Measurements from ENCODE around the gene KNDC1.
"Not testable (repeated sequence)": the region's sequence is repeated elsewhere in the genome, so short reads cannot be mapped to it uniquely, and the experiment has no call there.

Gene KNDC1

DNA sequence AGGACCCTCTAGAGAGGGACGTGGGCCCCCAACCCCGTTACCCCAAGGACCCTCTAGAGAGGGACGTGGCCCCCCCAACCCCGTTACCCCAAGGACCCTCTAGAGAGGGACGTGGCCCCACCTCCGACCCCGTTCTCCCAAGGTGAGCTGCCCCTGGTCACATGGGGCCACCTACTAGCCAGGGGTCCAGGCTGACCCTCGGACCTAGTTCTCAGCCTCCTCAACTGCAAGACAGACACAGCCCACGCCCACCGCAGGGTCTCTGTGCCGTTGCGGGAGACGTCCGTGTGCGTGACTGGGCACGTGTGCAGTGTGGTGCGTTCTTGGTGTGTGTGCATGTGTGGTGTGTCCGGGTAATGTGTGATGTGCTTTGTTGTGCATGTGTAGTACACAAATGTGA lies 48.4 kb downstream of the KNDC1 start:
- no peak for DNase-seq

DNA sequence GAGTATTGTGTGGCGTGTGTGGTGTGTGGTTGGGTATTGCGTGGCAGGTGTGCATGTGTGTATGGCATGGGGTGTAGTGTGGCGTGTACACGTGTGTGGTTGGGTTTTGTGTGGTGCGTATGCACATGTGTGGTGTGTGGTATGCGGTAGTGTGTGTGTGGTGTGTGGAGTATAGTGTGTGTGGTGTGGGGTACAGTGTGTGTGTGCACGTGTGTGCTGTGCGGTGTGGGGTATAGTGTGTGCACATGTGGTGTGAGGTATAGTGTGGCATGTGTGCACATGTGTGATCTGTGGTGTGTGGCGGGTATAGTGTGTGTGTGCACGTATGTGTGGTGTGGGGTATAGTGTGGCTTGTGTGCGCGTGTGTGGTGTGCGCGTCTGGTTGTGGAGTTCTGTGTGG lies 49.1 kb downstream of the KNDC1 start:
- no peak for DNase-seq

DNA sequence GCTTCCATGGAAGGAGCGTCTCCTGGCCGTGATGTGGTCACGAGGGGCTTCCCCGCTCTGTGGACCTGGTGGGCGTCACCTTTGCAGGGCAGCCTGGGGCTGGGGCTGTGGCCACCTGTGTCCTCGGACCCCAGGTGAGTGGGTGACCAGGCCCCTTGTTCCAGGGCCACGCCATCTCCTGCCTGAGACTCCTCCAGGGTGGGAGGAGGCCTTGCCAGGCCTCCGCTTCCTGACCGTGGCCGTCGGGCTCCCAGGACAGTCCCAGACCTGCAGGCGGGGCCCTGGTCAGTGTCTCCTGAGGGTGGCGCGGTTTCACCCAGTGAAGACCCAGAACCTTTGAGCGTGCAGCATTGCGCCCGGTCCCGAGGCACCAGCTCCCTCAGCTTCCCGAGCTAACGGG lies 49.6 kb downstream of the KNDC1 start:
- DNase-seq: no peak

DNA sequence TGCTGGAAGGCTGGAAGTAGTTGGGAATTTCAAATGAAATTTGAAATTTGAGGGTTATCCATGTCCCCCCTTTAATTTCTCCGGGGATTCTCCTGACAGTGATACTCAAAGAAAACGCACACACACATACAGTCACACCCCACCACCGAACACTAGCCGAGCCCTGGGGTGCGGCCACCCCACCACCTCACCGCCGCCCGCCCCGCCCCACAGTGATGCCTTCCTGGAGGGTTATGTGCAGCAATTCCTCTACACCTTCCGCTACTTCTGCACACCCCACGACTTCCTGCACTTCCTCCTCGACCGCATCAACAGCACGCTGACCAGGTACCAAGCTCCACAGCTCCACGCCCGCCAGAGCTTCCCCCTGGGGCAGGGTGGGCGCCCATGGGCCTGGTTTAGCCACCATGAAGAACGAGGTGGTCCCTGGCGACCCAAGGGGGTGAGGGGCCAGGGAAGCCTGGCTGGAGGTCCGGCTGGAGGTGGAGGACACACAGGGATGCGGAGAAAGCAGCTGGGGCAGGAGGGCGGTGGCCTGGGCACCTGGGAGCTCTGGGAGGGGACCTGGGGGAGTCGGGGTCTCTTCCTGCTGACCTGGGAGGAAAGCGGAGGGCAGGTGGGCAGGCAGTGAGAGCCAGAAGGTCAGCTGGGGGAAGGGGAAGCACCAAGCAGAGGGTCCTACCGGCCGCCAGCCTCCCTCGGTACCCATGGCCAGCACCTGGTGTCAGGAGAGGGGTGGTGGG lies 50.5 kb downstream of the KNDC1 start:
- DNase-seq: no peak

DNA sequence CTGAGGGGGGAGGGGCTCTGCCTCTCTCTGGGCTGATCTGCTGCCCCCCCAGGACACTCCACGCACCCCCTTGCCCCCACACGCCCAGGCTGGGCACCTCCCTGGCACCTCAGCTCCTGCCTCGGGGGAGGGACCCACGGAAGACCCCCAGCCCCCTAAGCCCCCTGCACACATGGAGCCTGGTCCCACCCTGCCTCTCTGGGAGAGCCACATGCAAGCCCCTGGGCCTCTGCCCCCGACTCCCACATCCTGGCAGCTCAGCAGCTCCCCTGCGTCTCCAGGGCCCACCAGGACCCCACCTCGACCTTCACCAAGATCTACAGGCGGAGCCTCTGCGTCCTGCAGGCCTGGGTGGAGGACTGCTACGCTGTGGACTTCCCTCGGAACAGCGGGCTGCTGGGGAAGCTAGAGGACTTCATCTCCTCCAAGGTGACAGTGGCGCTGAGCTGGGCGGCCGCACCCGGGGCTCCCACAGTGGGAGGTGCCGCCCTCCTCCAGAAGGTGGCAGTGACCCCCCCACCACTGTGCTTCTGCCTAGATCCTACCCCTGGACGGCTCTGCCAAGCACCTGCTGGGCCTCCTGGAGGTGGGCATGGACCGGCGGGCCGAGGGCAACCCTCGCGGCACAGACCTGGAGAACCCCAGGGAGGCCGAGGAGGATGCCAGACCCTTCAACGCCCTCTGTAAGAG lies 51.3 kb downstream of the KNDC1 start:
- no peak for DNase-seq

DNA sequence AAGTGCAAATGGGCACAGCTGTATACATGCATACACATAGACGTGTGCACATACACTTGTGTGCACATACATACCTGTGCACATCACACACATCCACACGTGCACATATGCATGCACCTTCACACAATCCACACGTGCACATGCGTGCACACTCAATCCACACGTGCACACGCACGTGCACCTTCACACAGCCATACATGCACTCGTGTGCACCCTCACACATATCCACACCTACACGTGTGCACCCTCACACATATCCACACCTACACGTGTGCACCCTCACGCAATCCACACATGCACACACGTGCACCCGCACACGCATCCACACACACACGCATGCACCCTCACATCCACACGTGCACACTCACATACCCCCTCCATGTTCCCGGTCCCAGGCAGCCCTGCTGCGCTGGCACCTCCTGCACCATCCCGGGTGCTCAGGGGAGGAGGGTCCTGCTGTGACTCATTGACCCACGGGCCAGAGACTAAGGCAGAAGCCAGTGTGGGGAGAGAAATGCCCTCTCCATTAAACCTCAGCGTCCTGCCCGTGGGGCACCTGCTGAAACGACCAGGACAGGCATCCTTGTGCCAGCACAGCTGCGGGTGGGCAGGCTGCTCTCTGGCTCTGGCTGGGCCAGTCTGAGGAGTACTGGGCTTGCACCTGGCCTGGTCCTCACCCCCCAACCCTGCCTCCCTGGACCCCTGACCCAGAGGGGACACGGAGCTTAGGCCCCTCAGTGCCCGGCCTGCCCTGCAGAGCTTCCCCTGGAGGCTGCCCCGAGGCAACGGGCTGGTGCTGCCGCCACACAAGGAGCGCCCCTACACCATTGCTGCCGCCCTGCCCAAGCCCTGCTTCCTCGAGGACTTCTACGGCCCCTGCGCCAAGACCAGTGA lies 52.2 kb downstream of the KNDC1 start:
- no peak for DNase-seq

DNA sequence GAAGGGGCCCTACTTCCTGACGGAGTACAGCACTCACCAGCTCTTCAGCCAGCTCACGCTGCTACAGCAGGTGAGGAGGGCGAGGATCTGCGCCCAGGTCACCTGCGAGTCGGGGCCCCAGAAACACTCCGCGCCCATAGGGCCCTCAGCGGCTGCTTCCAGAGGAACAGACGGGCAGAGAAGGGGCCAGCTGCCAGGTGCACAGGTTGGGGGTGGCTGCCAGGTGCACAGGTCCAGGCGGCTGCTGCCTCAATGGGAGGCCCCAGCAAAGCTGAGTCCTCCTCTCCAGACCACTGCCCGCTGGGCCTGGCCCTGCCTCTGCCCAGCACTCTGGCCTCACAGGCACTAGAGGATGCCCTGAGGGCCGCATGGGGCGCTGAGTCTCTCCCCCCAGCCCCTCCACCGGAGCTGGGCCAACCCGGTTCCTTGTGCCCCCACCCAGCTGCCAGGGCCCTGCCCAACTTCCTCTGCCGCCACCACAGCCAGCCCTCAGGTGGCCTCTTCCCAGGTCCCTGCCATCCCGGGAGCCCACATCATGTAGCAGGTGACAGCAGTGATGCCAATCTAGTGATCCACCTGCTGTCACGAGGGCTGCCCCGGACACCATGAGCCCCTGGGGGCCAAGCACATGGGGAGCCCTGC lies 53.0 kb downstream of the KNDC1 start:
- no peak for DNase-seq

DNA sequence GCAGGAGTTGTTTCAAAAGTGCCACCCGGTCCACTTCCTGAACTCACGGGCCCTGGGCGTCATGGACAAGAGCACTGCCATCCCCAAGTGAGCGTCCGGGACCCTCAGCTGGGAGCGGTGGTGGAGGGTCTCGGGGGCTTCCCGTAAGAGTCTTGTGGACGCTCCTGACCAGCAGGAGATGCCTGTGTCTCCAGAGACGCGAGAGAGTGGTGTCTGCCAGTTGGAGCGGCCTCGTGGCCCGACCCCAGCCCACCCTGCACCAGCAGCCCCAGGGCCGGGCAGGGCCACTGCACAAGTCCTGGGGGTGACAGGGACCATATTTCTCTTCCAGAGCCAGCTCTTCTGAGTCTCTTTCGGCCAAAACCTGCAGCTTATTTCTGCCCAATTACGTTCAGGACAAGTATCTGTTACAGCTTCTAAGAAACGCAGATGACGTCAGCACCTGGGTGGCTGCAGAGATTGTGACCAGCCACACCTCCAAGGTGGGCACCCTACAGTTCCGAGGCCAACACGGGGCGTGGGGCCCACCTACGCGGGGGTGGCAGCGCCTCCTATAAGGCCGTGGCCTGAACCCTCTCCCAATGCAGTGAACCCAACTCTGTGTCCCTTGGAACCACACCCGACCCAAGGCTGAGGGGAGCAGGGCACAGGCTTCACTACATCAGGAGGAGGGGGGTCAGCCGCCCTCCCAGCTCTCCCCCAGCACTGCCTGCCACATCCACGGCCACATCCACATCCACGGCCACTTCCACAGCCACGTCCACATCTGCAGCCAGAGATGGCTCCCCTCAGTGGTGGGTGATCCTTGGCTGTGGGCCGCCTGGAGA lies 53.8 kb downstream of the KNDC1 start:
- no peak for DNase-seq

DNA sequence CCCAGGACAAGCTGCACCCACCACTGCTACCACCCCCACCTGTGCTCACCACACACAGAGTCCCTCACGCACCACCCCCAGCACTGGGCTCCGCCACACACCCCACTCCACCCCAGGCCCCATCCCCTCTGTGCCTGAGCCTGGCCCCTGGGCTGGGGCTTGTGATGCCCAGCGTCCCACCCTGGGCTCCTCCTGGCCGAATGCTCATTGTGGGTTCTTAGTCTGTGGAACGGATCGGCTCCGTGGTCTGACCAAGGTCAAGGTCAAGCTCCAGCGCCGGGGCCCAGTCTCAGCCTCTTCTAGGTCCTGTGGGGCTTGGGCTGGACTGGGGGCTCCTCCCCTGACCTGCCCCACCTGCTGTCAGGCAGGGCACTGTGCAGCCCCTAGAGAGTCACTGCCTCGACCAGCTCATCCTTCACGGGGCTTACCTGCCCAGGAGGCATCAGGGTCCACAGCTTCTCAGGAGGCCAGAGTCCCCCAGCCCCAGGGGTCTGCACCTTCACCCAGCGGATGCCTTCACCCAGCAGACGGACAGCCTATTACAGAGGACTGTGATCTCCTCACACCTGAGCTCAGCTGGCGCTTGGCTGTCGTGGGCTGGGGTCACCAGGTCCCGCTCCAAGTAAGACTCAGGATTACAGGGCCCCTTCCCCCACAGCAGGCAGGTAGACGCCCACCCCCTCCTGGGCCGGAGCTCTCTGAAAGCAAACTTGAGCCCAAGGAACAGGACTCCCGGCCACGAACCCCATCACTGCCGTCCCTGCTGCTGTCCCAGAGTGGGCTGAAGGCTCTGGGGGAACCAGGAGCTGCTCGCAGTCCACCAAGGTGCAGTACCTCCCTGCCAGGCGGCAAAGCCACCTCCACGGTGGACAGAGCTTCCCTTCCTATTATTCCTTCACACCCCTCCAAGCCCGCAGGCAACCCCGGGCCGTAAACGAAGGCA lies 54.7 kb downstream of the KNDC1 start:
- DNase-seq: no peak

DNA sequence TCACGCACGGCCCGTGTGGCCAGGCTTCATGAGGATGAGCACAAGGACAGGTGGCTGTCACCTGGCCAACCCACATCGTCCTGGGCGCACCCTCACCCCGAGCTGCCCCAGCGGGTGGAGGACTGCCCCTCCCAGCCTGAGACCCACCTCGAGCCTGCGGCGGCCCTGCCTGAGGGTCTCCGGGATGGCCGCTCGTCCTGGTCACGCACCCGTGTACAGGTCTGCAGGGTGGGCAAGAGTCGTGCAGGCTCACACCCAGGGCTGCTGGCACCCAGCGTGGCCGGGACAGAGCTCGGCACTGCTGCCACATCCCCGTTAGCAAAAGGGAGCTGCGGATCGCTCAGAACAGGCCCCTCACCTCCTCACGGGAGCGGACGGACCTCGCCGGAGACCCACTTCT lies 55.6 kb downstream of the KNDC1 start:
- DNase-seq: no peak

DNA sequence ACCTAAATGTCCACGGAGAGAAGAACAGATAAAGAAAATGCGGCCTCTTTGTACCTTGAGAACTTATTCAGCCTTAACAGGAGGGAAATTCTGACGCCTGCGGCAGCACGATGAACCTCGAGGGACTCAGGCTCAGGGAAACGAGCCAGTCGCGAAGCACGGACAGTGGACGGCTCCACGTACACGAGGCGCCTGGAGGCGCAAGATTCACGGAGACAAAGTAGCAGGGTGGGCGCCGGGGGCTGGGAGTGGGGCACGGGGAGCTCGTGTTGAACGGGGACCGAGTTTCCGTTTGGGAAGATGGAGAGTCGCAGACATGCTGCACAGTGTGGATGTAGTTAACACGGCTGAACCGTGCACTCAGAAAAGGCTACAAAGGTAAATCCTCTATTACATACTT lies 56.8 kb downstream of the KNDC1 start:
- no peak for DNase-seq

DNA sequence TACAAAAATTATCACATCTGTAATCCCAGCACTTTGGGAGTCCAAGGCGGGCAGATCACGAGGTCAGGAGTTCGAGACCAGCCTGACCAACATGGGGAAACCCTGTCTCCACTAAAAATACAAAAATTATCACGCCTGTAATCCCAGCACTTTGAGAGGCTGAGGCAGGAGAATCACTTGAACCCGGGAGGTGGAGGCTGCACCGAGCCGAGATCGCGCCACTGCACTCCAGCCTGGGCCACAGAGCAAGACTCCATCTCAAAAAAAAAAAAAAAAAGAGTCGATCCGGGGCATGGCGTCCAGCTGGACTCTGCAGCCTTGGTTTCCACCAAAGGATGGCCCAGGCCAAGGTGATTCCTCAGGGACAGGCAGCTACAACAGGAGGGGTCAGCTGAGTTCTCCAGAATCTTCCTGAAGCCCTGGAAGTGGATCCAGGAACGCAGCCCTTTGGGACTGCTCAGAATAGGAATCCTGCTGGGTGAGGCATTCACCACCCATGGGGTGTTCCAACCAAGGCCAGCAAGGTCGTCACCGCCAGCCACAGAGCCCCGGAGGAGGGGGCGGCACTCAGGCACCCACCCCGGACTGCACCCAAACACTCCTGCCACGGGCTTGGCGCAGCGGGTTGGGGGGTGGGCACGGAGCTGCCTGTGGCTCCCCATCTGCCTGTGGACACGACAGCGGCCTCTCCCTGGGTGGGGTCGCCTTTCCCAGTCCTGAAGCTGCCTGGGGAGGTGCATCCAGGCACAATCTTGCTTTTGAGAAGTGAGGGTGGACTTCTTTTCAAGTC lies 58.0 kb downstream of the KNDC1 start:
- no peak for DNase-seq

DNA sequence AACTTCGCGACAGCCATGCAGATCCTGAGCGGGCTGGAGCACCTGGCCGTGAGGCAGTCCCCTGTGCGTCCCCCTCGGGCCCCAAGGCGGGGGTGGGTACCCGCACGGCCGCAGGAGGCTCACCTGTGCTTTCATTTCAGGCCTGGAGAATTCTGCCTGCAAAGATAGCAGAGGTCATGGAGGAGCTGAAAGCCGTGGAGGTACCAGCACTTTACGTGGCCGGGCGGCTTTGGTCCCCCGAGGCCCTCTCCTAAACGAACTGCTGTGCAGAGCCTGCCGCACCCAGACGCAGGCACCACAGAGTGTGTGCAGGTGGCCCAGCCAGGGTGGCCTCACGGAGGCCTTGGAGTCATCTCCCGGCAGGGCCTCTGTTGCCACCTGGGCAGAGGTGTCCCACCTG lies 58.9 kb downstream of the KNDC1 start:
- DNase-seq: no peak

DNA sequence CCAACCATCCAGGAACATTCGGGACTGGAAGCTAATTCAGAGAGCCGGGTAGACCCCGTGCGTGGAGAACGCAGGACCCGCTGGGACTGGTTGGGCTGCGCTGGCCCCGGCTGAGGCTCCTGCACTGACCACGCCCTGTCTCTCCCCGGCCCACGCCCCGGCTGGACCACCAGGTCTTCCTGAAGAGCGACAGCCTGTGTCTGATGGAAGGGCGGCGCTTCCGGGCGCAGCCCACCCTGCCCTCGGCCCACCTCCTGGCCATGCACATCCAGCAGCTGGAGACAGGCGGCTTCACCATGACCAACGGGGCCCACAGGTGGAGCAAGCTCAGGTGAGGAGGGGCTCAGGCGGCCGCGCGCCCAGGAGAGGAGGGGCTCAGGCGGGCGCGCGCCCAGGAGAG lies 59.8 kb downstream of the KNDC1 start:
- DNase-seq: no peak

DNA sequence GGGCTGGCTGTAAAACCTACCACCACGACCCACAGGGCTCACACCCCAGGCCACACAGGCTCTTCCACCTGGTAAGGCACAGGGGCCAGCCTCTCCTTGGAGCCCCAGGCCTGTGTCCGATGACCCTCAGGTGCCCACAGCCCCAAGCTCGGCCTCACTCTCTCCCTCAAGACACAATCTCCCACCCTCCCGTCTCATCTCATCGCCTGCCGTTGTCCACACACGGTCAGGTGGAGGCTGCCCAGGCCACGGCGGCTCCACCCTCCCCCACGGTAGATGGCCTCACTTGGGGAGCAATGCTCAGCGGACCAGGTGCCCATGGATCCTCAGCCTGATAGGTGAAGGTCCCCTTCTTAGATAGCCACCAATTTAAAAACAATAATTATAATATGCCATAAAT lies 61.3 kb downstream of the KNDC1 start:
- DNase-seq: no peak

DNA sequence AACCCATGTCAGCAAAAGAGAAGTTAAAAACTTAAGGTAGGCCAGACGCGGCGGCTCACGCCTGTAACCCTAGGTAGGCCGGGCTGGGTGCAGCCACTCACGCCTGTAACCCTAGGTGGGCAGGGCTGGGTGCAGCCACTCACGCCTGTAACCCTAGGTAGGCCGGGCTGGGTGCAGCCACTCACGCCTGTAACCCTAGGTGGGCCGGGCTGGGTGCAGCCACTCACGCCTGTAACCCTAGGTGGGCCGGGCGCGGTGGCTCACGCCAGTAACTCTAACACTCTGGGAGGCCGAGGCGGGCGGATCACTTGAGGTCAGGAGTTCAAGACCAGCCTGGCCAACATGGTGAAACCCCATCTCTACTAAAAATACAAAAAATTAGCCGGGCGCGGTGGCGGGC lies 61.7 kb downstream of the KNDC1 start:
- DNase-seq: not testable (repeated sequence)

DNA sequence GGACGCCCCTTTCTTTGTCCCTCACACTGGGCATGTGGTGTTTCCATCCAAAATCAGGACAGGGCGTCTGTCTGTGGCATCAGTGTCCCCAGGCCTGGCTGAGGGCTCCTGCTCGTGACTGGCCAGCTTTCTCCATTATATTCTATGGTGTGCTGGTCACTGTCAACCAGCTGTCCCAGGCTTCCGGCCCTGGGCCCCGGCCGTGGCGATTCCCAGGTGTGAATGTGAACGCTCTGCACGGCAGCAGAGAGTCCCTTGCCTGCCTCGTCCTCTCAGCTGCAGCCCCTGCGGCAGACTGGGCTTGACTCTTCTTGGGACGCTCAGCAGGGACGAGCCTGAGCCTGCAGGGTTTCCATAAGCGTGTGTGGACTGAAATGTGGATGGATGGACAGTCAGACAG lies 64.1 kb downstream of the KNDC1 start:
- DNase-seq: no peak

DNA sequence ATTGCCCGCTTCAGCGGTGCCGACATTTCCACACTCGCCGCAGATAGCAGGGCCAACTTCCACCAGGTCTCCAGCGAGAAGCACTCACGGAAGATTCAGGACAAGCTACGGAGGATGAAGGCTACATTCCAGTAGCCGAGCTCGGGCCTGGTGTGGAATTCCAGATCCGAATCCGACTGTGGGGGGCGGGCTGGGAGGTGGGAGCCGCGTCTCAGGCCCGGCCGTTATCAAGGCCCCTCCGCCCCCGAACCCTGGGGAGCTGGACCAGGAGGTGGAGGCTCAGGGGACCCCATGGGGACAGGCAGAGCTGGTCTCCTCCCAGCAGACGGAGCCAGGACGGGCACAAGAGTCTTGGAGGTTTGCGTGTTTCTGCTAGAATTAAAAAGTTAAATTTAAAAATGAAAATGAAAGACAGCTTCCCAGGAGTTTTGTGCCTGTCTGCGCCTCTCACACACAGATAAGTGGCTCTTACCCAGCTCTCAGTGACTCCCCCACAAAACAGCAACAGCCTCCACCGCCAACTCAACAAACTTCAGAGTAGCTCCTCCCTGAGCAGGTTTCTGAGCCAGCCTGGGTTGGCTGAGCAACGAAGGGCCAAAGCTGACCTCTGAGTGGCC lies 64.8 kb downstream of the KNDC1 start:
- DNase-seq: no peak

DNA sequence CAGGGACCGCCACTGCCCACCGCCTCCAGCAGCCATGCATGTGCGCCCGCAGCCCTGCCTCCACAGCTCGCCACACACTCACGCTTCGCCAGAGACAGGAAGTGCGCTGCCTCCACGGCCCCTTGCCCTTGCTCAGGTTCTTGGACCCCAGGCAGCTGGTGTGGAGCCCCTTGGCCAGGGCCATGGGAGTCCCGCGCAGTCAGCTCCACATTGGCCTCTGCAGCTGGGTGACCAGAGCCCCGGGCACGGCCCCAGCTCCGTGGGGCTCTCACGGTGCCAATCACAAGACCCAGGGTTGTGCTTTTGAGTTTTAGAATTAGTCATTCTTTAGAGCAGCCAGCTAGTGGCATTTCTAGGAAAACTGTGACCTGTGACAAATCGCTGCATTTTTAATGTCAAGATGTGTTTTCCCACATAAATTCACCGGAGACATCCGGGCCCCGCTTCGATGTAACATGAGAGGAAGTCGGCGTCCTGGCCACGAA lies 65.7 kb downstream of the KNDC1 start:
- no peak for DNase-seq
